ENCODE data around the gene ZNF44.

GRCh38 chr19:12284226-12284625 is 10.5 kb downstream of the ZNF44 start:
- TF ChIP-seq EP300 (IDR thresholded peaks at IDR 0.05) (no peak), CTCF (IDR thresholded peaks at IDR 0.05) (no peak), POLR2A (IDR thresholded peaks at IDR 0.05; ENCODE audit: low read depth) (no peak), POLR2AphosphoS5 (IDR thresholded peaks at IDR 0.05) (no peak)
